Measurements from ENCODE around the gene HDAC9.

HDAC9 gene

GRCh38 chr7:18558503-18558902, 63.0 kb downstream of the HDAC9 start:
- no peak for DNase-seq

GRCh38 chr7:18558910-18559309, 63.4 kb downstream of the HDAC9 start:
- DNase-seq: no peak

- no peak for DNase-seq
Measured at GRCh38 chr7:18559756-18560155, 64.2 kb downstream of the HDAC9 start.

GRCh38 chr7:18564779-18565178, 69.2 kb downstream of the HDAC9 start:
- DNase-seq: no peak

- no peak for DNase-seq
Measured at GRCh38 chr7:18565337-18565736, 69.8 kb downstream of the HDAC9 start.

GRCh38 chr7:18566205-18566604, 70.7 kb downstream of the HDAC9 start:
- no peak for DNase-seq

- no peak for DNase-seq
Measured at GRCh38 chr7:18566829-18567228, 71.3 kb downstream of the HDAC9 start.

GRCh38 chr7:18570441-18570840, 74.9 kb downstream of the HDAC9 start:
- no peak for DNase-seq

GRCh38 chr7:18570890-18571478, 75.4 kb downstream of the HDAC9 start:
- no peak for DNase-seq

GRCh38 chr7:18572154-18572553, 76.6 kb downstream of the HDAC9 start:
- no peak for DNase-seq

- DNase-seq: no peak
Measured at GRCh38 chr7:18572885-18573284, 77.3 kb downstream of the HDAC9 start.

GRCh38 chr7:18573410-18574234, 78.1 kb downstream of the HDAC9 start:
- no peak for DNase-seq

- no peak for DNase-seq
Measured at GRCh38 chr7:18574235-18574540, 78.6 kb downstream of the HDAC9 start.

- DNase-seq: no peak
Measured at GRCh38 chr7:18574676-18575075, 79.1 kb downstream of the HDAC9 start.

GRCh38 chr7:18575622-18576572, 80.3 kb downstream of the HDAC9 start:
- no peak for DNase-seq

- no peak for DNase-seq
Measured at GRCh38 chr7:18577096-18577771, 81.7 kb downstream of the HDAC9 start.

- DNase-seq: no peak
Measured at GRCh38 chr7:18579698-18580097, 84.1 kb downstream of the HDAC9 start.

GRCh38 chr7:18580950-18581349, 85.4 kb downstream of the HDAC9 start:
- DNase-seq: no peak

- no peak for DNase-seq
Measured at GRCh38 chr7:18583305-18583704, 87.8 kb downstream of the HDAC9 start.

GRCh38 chr7:18590241-18590640, 94.7 kb downstream of the HDAC9 start:
- DNase-seq: no peak

GRCh38 chr7:18590744-18591340, 95.3 kb downstream of the HDAC9 start:
- DNase-seq: no peak

- no peak for DNase-seq
Measured at GRCh38 chr7:18593602-18594279, 98.2 kb downstream of the HDAC9 start.
